NT2/D1 (cell line): ENCODE results near the gene NTNG1.

ENCODE experiments used
- DNase-seq: peaks from one replicate; pipeline ENCODE4 v3.0.0-alpha.2; 2011; ENCODE audit warnings: low read depth, low spot score
- H3K27me3 ChIP-seq: 2 replicates; pipeline ENCODE4 v1.6.0; 2011; ENCODE audit warnings: mild to moderate bottlenecking; ENCODE audit not compliant: insufficient read length, insufficient read depth
- H3K36me3 ChIP-seq: 2 replicates; pipeline ENCODE4 v1.6.1; 2011; ENCODE audit warnings: mild to moderate bottlenecking, low read length, mixed read lengths; ENCODE audit not compliant: insufficient read depth, insufficient read length
- H3K4me1 ChIP-seq: 2 replicates; pipeline ENCODE4 v1.5.1; 2011; ENCODE audit not compliant: insufficient read depth, insufficient read length
- H3K4me3 ChIP-seq: 2 replicates; pipeline ENCODE4 v1.5.1; 2011; ENCODE audit warnings: low read depth; ENCODE audit not compliant: insufficient read length
- H3K9ac ChIP-seq: 2 replicates; pipeline ENCODE4 v1.6.0; 2011; ENCODE audit warnings: low read depth; ENCODE audit not compliant: insufficient read length
- H3K9me3 ChIP-seq: 2 replicates; pipeline ENCODE4 v1.5.1; 2011; ENCODE audit warnings: mild to moderate bottlenecking, low read length; ENCODE audit not compliant: insufficient read depth
- SUZ12 ChIP-seq: IDR thresholded peaks from 2 replicates; pipeline ENCODE4 v1.6.1; 2011; ENCODE audit not compliant: insufficient read length, insufficient read depth; ENCODE audit errors: extremely low read depth
- YY1 ChIP-seq: IDR thresholded peaks from 2 replicates; pipeline ENCODE4 v1.6.1; 2011; ENCODE audit not compliant: insufficient read length, insufficient read depth
- ZNF274 ChIP-seq: IDR thresholded peaks from 2 replicates; pipeline ENCODE4 v1.6.1; 2011; ENCODE audit warnings: mild to moderate bottlenecking, low read depth, low read length

Gene NTNG1

DNA sequence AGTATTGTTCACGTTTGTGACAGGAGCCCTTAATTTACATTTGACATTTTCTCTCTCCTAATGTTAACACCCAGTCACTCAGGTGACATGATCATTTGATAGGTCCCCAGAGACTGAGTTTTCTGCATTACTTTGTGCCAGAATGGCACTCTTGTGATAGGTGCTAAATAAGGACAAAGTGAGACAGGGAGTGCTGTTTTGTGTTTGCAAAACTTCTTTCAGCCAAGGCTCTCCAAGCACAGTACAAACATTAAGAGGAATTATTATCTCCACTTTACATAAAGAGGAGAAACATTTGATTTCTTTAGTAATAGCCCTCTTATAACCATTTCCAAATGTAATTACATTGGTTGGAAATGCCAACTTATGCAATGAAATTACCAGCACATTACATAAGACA is 355.2 kb downstream of the NTNG1 start:
- no peaks in the 10 kb centered on the region for H3K27me3 ChIP-seq
- no peak for TF ChIP-seq SUZ12
- TF ChIP-seq ZNF274, result no peak
- no peak for TF ChIP-seq YY1

GRCh38 chr1:107499139-107499744 is 358.4 kb downstream of the NTNG1 start:
- H3K36me3 ChIP-seq, result no peaks in the 10 kb centered on the region
- H3K4me1 ChIP-seq, result no peaks in the 10 kb centered on the region
- no peak overlapping the region for H3K9ac ChIP-seq
- no peak overlapping the region for H3K4me3 ChIP-seq
- H3K27me3 ChIP-seq, result no peaks in the 10 kb centered on the region
- no peak for DNase-seq
- TF ChIP-seq ZNF274 (no peak), YY1 (no peak), SUZ12 (no peak)
- H3K9me3 ChIP-seq, result no peaks in the 10 kb centered on the region

More for the DNA sequence above, 355.2 kb downstream of the NTNG1 start:
- Histone ChIP-seq H3K9ac (no peak overlapping the region), H3K9me3 (no peaks in the 10 kb centered on the region), H3K4me3 (no peak overlapping the region), H3K36me3 (no peaks in the 10 kb centered on the region), H3K4me1 (no peaks in the 10 kb centered on the region)
- no peak for DNase-seq

DNA sequence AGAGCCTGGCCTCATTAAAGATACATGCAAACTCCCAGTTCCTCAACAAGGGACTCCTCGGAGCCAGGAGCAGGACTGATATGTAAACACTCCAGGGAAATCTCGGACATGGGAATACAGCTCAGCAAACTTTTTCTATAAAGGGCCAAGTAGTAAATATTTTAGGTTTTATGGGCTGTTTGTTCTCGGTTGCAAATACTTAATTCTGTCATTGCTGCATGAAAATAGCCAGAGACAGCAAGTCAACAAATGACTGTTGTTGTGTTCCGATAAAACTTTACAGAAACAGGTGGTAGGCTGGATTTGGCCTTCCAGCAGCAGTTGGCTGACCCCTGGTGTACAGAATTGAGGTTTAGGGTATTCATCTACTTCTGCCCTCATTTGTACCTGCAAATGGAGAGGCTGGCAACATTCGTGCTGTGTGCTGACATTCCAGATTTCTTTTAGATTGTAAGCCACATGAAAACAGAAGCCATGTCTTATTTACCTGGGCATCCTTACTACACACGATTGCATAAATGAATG is 360.3 kb downstream of the NTNG1 start:
- H3K9me3 ChIP-seq, result no peaks in the 10 kb centered on the region
- DNase-seq, result no peak
- H3K4me1 ChIP-seq, result no peaks in the 10 kb centered on the region
- H3K36me3 ChIP-seq, result no peaks in the 10 kb centered on the region
- no peaks in the 10 kb centered on the region for H3K27me3 ChIP-seq
- no peak for TF ChIP-seq YY1
- no peak for TF ChIP-seq SUZ12
- no peak for TF ChIP-seq ZNF274
- H3K9ac ChIP-seq, result no peak overlapping the region
- no peak overlapping the region for H3K4me3 ChIP-seq

GRCh38 chr1:107510347-107510746 is 369.5 kb downstream of the NTNG1 start:
- Histone ChIP-seq H3K4me1 (no peaks in the 10 kb centered on the region), H3K36me3 (no peaks in the 10 kb centered on the region), H3K9ac (no peak overlapping the region), H3K27me3 (no peaks in the 10 kb centered on the region), H3K4me3 (no peak overlapping the region), H3K9me3 (peaks cover 23% of the 10 kb centered on the region; the same call in 1 of the 2 replicates)
- no peak for DNase-seq
- TF ChIP-seq SUZ12 (no peak), ZNF274 (no peak), YY1 (no peak)

DNA sequence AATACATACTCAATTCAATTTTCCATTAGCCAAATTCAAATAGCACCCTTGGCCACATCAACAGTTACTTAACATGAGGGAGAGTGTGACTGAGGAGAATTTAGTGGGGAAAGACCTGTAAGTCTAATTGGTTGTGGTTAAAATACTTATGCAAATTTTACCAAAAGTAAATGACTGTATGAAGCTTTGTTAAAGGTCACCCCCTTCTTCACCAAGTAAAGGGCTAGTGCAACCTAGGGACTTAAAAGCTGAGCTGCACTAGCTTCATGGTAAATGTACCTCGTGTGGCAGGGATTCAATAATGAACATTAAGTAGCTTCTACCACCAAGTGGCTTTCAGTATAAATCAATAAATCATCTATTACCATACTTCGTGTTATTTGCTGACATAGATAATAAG is 372.0 kb downstream of the NTNG1 start:
- TF ChIP-seq ZNF274 (no peak), YY1 (no peak)

DNA sequence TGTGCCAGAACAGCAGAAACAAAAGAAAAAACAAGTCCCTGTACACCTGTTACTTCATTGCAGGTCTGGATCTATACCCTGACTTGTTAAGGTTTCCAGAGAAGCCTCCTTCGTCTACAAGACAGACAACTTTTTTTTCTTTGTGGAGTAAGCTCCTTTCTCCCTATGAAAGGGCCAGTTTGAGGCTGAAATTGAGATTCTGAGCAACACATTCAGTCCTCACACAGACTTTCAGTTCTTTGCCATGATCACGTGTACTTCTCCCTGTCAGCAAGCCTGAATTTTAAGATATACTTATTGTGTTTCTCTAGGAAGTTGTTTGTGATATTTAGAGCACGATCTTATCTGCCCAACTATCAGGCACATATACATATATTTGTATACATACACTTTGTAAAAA is 374.0 kb downstream of the NTNG1 start:
- Histone ChIP-seq H3K9ac (no peak overlapping the region), H3K4me1 (no peaks in the 10 kb centered on the region), H3K4me3 (no peak overlapping the region), H3K9me3 (peaks cover 19% of the 10 kb centered on the region; the same call in 1 of the 2 replicates), H3K36me3 (no peaks in the 10 kb centered on the region), H3K27me3 (no peaks in the 10 kb centered on the region)
- no peak for DNase-seq
- TF ChIP-seq SUZ12 (no peak), ZNF274 (no peak), YY1 (no peak)

More for the DNA sequence above, 372.0 kb downstream of the NTNG1 start:
- no peak for DNase-seq
- no peaks in the 10 kb centered on the region for H3K36me3 ChIP-seq
- no peak overlapping the region for H3K4me3 ChIP-seq
- H3K9me3 ChIP-seq, result peaks cover 23% of the 10 kb centered on the region; the same call in 1 of the 2 replicates
- H3K27me3 ChIP-seq, result no peaks in the 10 kb centered on the region
- no peak overlapping the region for H3K9ac ChIP-seq
- no peaks in the 10 kb centered on the region for H3K4me1 ChIP-seq

GRCh38 chr1:107515702-107516101 is 374.9 kb downstream of the NTNG1 start:
- Histone ChIP-seq H3K9me3 (peaks cover 11% of the 10 kb centered on the region; the same call in 1 of the 2 replicates), H3K9ac (no peak overlapping the region), H3K4me3 (no peak overlapping the region), H3K27me3 (no peaks in the 10 kb centered on the region), H3K36me3 (no peaks in the 10 kb centered on the region), H3K4me1 (no peaks in the 10 kb centered on the region)
- no peak for DNase-seq
- TF ChIP-seq YY1, result no peak
- no peak for TF ChIP-seq SUZ12
- TF ChIP-seq ZNF274, result no peak

GRCh38 chr1:107523061-107523460 is 382.2 kb downstream of the NTNG1 start:
- DNase-seq, result no peak
- Histone ChIP-seq H3K9ac (no peak overlapping the region), H3K27me3 (no peaks in the 10 kb centered on the region), H3K4me3 (no peak overlapping the region), H3K36me3 (no peaks in the 10 kb centered on the region), H3K9me3 (no peaks in the 10 kb centered on the region), H3K4me1 (no peaks in the 10 kb centered on the region)
- no peak for TF ChIP-seq ZNF274
- no peak for TF ChIP-seq SUZ12
- no peak for TF ChIP-seq YY1
